Midbrain (tissue), 1 donor: Measurements from ENCODE around the gene CASZ1.

Experiments used
- DNase-seq: peaks from one replicate; lab custom pipeline; 2025; lab: John Stamatoyannopoulos, UW

The CASZ1 gene

DNA sequence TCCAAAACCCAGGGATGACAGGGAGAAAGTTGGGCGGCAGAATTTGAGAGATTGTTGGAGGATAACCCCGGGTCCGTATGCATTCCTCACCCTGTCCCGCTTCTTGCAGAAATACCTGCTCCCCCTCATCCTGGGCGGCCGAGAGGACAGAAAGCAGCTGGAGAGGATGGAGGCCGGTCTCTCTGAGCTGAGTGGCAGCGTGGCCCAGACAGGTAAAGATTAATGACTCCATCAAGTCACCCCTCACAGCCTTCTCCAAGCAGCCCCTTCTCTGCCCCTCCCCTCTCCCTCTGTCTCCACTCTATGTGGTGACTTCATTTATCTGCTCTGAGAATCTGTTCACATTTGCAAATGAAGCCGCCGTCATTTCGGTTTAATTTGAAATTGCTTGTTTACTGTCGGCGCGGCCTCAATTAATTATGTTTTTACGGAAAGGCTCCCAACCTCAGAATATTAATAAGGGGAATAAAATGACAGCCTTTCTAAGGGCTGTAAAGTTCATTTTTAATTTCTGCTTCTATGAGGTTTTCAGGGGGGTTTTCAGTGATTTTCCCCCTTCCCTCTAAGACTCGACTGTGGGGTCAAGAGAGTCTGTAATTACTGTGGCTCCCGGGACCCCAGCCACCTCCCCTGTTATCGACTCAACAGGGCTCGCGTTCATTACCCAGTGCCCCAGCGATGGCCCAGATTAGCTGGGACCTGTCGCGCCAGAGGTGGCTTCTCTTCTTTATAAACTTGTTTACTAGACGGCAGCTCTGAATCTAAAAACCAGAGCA lies 173.3 kb downstream of the CASZ1 start:
- no peak for DNase-seq

GRCh38 chr1:10621906-10622305 lies 174.5 kb downstream of the CASZ1 start:
- no peak for DNase-seq

DNA sequence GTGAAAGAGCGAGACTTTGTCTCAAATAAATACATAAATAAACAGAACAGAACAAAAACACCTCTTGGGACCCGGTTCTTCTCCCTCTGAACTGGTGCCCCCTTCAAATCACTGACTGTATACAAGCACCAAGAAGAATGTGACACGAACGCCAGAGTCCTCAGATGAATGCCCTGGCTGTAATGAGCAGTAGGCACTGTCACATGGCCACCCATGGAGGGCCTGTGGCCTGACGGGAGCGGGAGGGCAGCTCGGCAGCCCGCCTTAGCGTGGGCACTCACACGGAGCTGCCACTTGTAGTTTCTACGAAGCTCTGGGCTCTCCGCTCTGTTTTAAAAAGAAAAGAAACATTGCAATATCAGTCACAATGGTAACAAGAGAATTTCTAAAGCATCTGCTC lies 175.7 kb downstream of the CASZ1 start:
- no peak for DNase-seq

DNA sequence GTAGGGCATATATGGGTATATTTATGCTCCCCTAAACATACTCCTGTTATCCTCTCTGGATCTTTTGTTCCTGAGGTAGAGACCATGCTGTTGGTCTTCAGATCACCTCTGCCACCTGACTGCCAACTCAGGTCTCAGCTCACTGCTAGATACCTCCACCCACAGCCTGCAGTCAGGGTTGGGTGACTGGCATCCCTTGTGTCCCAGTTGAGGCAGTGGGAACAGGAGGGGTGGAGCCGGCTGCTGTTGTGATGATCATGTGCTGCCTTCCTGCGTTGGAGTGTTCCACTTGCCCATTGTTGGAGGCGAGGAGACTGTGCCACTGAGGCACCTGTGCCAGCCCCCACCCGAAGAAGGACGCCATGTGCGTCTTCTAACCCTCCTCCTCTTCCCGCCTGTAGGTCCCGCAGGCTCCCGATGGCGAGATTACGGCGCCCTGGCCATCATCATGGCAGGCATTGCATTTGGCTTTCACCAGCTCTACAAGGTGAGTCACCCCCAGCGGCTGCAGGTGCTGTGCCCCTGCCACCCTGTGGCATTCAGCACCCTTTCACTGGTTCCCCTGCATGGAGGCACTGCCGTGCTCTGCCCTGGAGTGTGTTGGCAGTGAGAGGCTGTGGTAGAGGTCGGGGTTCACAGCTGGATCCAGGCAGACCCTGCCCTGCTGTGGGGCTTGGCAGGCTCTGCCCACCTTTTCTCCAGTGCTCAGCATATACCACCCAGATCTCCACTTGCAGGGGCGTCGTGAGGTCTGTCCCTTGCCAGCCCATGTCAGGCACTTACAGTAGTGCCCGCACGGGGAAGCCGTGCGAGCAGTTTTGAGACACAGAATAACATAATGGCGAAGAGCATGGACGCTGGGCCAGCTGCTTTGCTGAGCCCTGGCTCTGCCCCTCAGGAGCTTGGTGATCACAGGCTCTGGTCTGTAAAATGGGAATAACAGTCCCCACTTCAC lies 178.2 kb downstream of the CASZ1 start:
- DNase-seq: no peak

DNA sequence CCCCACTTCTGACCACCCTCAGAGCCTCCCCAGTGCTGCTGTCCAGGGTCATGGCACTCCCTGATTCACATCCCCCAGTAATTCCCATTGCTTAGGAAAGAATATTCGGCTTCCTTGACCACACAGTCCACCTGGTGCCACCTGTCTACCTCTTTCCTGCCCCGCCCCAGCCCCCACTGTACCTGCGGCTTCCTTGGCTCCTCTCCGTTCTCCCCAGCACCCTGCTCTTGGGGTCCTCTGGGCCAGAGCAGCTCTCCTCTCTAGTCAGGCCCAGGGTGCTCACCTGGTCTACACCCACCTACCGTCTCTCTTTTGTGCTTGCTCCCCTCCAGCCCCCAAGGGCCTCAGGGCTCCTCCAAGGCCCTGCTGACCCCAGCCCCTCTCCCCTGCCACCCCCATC lies 179.1 kb downstream of the CASZ1 start:
- no peak for DNase-seq

DNA sequence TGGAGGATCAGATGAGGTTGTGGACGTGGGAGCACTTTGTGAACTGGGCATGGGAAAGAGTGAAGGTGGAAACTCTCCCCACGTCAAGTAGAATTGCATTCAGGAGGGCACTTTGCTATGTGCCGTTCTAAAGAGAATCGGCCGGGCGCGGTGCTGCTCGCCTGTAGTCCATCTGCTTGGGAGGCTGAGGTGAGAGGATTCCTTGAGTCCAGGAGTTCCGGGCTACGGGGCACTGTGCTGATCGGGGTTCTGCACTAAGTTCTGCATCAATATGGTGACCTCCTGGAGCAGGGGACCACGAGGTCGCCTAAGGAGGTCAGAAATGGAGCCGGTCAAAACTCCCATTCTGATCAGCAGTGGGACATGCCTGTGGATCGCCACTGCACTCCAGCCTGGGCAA lies 179.8 kb downstream of the CASZ1 start:
- no peak for DNase-seq

- no peak for DNase-seq
These were observed 180.3 kb downstream of the CASZ1 start for GRCh38 chr1:10615932-10616671.

DNA sequence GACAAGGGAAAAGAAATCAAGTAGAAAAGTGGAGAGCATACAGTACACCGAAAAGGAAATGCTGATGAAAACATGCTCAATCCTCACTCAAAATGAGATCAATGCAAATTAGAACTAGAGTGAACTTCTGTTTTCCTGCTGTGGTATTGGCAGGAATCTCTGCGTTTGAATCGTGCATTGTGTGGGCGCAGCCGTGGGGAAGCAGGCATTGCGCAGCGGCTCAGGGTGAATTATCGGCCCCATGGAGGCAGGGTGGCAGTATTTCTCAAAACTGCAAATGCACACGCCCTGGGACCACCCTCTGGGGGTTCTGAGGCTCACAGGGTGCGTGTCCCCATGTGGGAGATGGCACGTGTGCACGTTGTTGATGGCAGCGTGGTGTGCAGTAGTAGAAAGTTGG lies 181.1 kb downstream of the CASZ1 start:
- DNase-seq: no peak

DNA sequence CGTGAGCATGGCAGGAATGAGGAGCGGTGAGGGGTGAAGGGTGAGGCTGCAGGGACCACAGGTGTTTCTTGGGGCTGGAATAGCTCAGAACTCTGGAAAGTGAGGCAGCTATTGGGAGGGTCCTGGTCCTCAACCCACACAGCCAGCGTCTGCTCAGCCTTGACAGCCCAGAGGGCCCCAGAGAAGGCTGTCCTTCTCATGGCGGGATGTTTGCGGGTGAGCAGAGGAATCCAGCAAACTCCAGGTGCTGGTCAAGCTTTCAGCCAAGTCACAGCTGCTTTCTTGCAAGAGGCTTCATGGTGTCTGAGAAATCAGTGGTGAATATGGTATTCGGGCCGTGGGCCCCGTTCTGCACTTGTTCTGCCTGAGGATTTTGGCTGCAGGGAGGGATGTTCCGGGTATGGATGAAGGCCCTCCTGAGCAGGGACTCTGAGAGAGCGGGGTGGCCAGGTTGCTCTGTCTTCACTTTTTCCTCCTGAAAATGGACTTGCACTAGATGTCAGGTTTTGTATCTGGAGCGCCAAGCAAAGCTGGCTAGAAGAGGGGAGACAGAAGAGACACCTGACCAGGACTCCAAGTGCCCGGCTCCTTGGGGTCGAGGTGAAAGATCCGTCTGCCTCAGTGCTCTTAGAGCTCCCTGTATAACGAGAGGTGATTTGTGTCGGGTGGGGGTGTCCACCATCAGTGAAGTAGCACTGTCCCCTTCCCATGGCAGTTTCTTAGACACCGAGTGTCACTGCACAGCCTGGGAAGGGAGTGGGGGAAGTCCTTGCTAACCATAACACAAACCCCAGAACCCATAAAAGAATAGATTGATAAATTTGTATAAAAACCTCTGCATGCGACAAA lies 181.8 kb downstream of the CASZ1 start:
- no peak for DNase-seq

GRCh38 chr1:10613861-10614260 lies 182.6 kb downstream of the CASZ1 start:
- DNase-seq: no peak

GRCh38 chr1:10613340-10613739 lies 183.1 kb downstream of the CASZ1 start:
- DNase-seq: no peak

DNA sequence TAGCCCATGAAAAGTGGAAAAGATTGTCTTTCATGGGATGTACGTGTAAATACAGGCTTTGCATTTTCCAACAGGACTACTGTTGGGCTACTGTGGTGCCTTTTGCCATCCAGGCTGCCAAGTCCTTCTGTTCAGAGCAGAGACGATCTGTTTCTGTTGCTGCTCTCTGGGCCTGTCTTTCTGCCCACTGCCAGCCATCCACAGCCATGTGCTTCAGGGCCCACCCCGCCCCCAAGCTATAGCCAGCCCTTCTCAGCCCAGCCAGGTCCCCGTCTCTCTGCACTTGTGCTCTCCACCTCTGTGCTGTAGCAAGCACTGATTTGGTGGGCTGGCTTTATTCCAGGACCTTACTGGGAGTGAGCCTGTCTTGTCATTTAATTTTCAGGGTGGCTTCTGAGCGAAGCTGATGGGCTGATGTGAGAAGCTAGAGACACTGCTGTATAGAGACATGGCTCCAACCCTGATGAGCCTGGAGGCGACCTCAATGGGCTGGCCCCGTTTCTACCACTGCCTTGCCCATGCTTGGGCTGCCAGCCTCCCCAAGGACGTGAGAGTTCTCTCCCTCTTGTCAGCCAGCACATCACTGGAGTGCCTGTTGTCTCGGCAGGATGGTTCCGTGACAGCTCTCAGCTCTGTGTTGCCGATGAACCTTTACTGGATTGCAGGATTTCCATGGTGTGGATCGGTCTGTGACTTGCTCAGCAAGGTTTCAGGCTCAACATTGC lies 183.8 kb downstream of the CASZ1 start:
- no peak for DNase-seq

DNA sequence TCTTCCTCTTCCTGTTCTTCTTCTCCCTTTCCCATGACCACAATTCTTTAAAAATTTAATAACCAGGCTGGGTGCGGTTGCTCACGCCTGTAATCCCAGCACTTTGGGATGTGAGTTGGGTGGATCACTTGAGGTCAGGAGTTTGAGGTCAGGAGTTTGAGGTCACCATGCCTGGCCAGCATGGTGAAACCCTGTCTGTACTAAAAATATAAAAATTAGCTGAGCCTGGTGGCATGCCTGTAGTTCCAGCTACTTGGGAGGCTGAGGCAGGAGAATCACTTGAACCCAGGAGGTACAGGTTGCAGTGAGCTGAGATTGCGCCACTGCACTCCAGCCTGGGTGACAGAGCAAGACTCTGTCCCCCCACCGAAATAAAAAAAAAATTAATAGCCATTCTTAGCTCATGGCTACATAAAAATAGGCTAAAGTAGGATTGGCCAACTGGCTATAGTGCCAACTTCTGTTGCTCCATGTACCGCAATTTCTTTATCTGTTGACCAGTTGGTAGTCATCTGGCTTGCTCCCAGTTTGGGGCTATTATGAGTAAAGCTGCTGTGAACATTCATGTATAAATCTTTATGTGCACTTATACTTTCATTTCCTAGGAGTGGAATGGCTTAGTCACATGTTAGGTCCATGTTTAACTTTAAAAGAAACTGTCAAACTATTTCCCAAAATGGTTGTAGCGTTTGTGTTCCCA lies 185.4 kb downstream of the CASZ1 start:
- DNase-seq: no peak

GRCh38 chr1:10608690-10609089 lies 187.8 kb downstream of the CASZ1 start:
- DNase-seq: no peak

DNA sequence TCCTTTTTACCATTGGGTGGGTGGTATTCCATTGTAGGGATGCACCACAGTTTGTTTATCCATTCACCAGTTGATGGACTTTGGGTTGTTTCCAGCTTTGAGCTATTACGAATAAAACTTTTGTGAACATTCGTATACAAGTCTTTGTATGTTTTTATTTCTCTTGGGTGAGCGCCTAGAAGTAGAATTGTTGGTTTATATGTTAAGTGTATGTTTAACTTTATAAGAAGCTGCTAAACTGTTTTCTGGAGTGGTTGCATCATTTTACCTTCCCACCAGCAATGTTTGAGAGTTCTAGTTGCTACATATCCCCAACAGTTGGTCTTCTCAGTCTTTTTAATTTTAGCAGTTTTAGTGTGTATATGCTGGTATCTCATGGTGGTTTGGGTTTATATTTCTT lies 189.2 kb downstream of the CASZ1 start:
- DNase-seq: no peak

- no peak for DNase-seq
These were observed 190.4 kb downstream of the CASZ1 start for GRCh38 chr1:10606064-10606463.

GRCh38 chr1:10604966-10605365 lies 191.5 kb downstream of the CASZ1 start:
- no peak for DNase-seq

DNA sequence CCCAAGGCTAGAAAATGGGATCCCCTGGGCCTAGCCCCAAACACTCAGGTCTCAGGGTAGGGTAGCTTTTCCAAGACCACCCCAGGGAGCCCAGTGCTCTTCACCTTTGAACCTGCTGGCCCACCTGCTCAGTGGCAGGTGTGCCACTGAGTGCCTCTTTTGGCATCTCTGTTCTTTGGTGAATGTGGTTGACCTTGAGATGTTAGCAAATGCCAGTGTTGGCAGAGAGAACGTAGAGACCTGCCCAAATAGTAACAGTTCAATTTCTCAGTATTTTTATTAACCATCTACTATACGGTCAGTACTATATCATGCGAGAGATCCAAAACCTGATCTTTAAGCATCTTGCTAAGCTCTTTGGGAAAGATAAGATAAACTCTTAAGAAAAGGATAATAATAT lies 193.5 kb downstream of the CASZ1 start:
- DNase-seq: no peak

GRCh38 chr1:10601342-10602070 lies 194.9 kb downstream of the CASZ1 start:
- no peak for DNase-seq
